ENCODE results near the gene FSTL5.

Gene FSTL5

GRCh38 chr4:161936625-161937550, 226.9 kb downstream of the FSTL5 start:
- DNase-seq: no peak

DNA sequence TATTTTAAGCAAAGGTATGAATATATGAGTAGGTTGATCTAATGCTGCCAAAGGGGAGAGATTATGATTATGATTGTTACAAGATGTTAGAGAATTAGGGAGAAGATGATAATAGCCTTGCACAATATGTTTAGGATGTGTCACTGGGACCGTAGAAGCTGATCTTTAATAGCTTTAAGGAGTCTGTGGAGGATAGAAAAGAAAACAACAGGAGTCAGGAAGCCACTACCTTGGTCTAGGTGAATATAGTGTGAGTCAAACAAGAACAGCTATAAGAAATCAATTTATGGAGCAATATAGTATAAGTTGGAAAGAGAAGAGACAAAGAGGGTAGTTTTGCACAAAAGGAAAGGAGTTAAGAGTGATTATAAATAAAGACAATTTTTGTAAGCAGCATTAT, 232.7 kb downstream of the FSTL5 start:
- no peak for DNase-seq

DNA sequence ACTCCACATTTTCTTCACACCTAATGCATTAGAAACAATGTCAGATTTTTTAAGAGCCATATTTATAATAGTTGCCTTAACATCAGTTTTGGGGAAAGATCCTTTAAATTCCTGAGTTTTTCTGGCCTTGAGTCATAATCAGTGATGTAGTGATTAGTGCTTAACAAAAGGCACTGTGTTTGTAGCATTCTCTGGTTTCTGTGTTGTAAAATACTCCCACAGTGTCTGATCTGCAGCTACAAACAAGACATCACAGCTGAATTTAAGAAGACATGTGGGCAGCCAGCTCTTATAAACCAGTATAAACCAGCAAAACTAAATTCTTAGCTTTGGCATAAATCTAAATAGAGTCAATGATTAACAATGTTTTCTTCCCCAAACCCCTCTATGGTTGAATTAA, 233.8 kb downstream of the FSTL5 start:
- no peak for DNase-seq

- DNase-seq: no peak
Observed at GRCh38 chr4:161926033-161926828, 237.6 kb downstream of the FSTL5 start.

DNA sequence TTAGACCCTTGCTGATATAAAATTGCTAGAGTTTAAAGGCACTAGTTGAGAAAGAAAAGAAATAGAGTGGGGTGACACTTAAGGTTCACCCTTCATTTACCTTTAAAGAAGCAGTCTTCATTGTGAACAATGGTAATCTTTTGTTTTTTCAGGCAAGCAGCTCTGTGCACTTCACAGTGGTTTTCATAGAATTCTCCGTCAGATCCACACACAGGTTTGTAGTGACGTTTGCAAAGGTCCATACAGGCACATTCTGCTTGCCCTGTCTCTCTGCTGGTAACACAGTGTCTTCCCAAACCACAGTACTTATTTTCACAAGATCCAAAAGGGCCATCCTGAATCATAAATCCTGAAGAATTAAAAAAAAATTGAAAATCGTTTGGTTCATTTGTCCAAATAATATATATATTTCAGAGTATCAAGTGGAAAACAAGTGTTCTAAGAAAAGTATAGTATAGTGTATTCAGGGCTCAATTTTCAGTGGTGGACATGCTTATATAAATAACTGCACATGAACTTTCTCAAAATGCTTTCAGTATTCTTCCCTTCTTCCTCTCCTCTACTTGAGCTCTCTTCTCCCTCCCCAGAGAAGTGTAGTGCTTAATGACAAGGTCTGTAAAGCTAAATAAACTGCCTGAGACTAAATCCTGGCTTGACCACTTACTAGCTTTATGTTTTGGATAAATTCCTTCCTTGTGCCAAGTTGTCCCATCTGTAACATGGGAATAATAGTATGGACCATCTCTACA, 243.3 kb downstream of the FSTL5 start:
- DNase-seq: no peak

- DNase-seq: no peak
Observed at GRCh38 chr4:161919442-161920220, 244.2 kb downstream of the FSTL5 start.

GRCh38 chr4:161916035-161916434, 247.8 kb downstream of the FSTL5 start:
- DNase-seq: no peak

DNA sequence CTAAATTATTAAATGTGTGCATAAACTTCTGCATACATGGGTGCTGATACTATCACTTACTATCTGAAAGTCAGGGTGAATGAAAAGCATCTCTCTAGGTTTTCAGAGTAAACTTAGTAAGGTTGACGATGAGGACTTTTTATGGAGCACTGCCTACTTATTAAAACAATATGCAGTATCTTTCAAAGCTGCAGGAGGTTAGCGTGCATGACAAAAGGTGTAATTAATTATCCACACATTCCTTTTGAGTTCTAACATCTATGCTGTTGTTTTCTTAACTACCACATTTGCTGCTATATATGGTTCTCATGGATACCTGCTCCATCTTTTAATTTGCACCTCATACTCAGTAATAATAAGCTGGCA, 256.2 kb downstream of the FSTL5 start:
- DNase-seq: no peak

DNA sequence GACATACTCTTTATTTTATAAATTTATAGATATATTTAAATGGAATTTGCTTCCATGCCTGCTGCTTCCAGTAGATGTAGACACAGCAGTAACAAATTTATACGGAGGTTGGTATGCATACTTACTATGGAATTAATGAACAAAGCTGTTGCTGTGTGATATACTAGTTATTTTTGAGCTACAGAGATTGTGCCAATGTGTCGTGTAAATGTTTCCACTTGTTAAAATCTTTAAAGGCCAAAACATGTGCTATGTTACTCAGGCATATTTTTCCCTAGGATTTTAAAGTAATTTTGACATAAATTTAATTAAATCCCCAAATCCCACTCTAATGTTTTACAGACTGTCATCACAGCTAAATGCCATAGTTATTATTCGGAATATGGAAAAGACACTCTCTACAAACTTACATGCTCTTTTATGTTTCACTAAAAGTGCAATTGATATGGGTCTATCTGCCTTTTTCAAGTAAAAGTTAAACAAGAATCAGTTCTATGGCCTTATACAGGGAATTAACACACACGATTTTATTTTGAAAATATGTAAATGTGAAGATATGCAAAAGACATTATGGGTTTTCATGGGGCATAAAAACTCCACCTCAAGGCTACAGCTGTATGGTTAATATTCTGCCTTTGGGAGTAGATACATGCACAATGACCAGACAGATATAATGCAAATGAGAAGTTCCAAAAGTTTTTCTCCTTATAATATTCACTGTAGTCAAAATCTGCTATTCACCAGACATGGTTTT, 256.8 kb downstream of the FSTL5 start:
- no peak for DNase-seq

DNA sequence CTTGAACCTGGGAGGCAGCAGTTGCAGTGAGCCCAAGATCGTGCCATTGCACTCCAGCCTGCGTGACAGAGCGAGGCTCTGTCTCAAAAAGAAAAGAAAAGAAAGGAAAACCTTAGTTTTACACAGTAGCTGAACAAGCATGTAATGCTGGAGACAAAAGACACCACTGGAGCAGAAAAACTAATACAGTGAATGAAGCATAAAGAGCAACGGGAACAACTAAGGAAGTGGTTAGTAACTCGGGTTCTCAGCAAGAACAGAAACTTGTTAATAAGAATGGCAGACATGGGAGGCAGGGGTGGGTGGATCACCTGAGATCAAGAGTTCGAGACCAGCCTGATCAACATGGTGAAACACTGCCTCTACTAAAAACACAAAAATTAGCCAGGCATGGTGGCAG, 263.7 kb downstream of the FSTL5 start:
- no peak for DNase-seq

- DNase-seq: no peak
Observed at GRCh38 chr4:161894493-161895167, 269.2 kb downstream of the FSTL5 start.

DNA sequence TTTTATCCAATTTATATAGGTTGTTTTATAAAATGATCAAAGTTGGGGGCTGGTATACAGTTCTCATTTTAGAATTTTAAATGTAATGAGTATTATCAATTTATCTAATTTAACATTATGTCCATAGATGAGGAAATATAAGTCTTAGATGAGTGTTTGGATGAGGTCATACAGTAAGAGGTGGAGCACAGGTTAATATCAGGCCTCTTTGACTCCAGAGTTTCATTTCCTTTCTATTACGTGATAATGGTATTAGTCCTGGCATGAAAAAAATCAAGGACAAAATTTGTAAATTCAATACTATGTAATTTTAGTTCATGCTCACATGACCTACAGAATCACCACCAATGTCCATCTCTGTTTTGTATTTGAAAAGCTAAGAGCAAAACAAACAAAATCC, 269.8 kb downstream of the FSTL5 start:
- DNase-seq: no peak

- no peak for DNase-seq
Observed at GRCh38 chr4:161893566-161893965, 270.2 kb downstream of the FSTL5 start.

GRCh38 chr4:161892951-161893350, 270.8 kb downstream of the FSTL5 start:
- DNase-seq: no peak

DNA sequence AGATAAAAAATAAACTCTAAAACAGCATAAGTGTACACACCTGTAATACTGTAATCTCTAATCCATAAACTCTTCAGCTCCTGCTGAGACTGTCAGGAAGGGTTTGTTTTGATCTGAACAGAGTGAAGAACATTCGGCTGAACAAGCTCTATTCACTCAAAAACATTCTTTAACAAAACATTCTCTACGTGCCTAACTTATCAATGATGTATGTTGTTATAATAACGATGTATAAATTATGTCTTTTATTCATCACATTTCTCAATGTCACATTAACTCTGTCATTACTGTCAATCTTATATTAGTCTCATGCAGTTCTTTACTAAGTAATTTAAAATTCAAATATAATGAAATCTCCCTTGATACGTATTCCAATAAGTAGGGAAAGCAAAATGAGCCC, 280.6 kb downstream of the FSTL5 start:
- no peak for DNase-seq

DNA sequence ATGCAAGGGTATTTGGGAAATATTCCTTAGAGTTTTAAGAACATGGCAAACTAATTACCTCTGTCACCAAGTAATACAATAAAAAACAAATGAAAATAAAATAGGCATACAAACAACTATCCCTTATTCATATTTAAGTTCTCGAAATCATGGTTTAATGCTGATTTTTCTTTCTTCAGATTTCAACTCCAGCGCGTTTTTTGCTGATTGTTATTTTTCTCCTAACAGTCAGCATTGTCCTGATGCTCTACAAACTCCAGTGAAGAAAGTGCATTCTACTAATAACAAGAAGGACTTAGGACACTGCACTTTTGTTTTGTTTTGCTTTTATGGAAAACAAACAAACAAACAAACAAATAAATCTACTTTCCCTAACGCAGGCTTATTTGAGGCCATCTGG, 282.4 kb downstream of the FSTL5 start:
- DNase-seq: no peak

DNA sequence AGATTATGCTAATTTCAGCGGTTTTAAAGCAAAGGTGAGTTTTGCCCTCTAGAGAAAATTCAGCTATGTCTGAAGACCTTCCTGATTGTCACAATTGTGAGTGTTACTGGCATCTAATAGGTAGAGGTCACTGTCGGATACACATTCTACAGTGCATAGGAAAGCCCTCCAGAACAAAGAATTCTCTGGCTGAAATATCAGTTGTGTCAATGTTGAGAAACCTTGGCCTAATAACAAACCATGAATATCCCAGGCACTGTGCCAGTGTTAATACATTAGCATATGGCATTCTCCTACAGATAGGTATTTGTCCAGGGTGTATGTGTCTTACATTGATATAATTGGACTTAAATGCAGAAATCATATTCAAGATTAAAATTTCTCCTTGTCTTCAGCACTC, 294.3 kb downstream of the FSTL5 start:
- no peak for DNase-seq

DNA sequence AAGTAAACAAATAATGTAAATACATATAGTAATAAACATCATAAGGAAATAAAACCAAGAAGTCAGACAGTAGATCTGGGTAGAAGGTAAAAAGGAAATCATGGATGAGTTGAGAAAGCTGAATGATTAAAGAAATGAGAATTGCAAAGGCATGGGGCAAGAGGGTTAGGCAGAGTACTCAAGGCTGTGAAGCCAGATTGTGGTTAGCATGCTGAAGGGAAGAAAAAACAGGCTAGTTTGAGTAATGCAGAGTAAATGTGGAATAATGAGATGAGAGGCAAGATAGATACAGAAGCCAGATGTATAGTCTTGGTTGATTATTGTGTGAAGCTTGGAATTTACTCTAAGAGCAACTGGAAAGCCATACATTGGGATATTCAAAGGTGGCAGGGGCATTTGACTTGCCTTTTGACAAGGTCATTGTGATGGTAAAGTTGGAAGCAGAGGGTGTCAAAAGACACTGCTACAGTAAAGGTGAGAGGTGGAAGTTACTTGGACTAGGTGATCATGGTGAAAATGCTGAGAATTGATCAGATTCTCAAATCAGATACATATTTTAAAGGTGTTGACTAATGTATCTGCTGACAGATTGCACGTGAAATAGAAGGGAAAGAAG, 307.0 kb downstream of the FSTL5 start:
- no peak for DNase-seq

- DNase-seq: no peak
Observed at GRCh38 chr4:161850631-161851030, 313.2 kb downstream of the FSTL5 start.

- no peak for DNase-seq
Observed at GRCh38 chr4:161841759-161842158, 322.0 kb downstream of the FSTL5 start.

GRCh38 chr4:161829591-161829990, 334.2 kb downstream of the FSTL5 start:
- no peak for DNase-seq

All from CD4-positive, alpha-beta T cell treated with Interleukin-1 beta for 1 hour (primary cell).